GM12873 (cell line): ENCODE data around the gene GPR108.

ENCODE experiments used
- TF ChIP-seq, protein P1 (sequence below): IDR thresholded peaks from 2 replicates; pipeline ENCODE4 v1.5.1; 2012; ENCODE audit warnings: low read depth, mild to moderate bottlenecking, moderate library complexity, low read length, control low read depth; ENCODE audit not compliant: insufficient read depth; ENCODE audit errors: missing control alignments

GPR108 gene

GRCh38 chr19:6743714-6744380 is 6.5 kb upstream of the GPR108 start:
- TF ChIP-seq, protein P1, sequence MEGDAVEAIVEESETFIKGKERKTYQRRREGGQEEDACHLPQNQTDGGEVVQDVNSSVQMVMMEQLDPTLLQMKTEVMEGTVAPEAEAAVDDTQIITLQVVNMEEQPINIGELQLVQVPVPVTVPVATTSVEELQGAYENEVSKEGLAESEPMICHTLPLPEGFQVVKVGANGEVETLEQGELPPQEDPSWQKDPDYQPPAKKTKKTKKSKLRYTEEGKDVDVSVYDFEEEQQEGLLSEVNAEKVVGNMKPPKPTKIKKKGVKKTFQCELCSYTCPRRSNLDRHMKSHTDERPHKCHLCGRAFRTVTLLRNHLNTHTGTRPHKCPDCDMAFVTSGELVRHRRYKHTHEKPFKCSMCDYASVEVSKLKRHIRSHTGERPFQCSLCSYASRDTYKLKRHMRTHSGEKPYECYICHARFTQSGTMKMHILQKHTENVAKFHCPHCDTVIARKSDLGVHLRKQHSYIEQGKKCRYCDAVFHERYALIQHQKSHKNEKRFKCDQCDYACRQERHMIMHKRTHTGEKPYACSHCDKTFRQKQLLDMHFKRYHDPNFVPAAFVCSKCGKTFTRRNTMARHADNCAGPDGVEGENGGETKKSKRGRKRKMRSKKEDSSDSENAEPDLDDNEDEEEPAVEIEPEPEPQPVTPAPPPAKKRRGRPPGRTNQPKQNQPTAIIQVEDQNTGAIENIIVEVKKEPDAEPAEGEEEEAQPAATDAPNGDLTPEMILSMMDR = no peak

DNA sequence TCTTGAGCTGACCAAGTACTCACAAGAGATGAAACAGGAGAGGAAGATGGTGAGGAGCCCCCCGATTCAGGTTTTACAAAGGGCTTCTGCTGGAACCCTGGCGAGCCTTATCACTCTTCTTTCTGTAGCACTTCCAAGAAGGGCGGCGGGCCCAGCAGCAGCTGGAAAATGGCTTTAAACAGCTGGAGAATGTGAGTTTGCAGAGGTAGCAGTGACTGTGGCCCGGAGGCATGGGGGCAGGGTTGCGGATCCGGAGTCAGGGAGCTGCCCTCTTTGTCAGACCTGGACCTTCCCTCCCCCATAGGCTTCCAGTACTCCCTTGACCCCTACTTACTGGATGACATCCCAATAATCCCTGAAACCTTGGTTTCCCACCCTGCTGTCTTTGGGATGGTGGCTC is 5.7 kb upstream of the GPR108 start:
- TF ChIP-seq, protein P1 = no peak

DNA sequence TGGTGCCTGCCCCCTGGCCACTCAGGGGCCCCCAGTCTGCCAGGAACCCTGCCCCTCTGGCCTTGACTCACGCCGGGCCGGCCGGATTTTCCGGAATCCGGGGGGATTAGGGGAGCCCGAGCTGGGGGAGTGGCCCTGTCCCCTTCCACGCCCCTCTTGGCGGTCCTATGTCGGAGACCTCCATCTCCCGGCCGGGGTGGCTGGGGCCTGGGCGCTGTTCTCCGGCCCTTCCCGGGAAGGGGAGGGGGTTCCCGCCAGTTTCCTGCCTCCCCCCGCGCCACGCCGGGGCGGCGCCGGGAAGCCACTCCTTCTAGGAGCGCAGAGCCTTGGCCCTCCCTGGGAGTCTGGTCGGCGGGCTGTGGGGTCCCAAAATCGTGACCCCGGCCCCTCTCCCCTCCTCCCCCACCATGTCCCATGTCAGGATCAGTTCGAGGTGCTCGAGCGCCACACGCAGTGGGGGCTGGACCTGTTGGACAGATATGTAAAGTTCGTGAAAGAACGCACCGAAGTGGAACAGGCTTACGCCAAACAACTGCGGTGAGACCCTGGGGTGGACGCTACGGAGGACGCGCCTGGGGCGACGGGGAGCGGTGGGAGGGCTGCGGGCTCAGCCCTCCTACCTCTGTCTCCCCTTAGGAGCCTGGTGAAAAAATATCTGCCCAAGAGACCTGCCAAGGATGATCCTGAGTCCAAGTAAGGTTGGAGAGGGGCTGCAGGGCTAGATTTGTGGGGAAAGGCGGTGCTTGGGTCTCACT is 3.4 kb upstream of the GPR108 start:
- TF ChIP-seq, protein P1 = no peak

DNA sequence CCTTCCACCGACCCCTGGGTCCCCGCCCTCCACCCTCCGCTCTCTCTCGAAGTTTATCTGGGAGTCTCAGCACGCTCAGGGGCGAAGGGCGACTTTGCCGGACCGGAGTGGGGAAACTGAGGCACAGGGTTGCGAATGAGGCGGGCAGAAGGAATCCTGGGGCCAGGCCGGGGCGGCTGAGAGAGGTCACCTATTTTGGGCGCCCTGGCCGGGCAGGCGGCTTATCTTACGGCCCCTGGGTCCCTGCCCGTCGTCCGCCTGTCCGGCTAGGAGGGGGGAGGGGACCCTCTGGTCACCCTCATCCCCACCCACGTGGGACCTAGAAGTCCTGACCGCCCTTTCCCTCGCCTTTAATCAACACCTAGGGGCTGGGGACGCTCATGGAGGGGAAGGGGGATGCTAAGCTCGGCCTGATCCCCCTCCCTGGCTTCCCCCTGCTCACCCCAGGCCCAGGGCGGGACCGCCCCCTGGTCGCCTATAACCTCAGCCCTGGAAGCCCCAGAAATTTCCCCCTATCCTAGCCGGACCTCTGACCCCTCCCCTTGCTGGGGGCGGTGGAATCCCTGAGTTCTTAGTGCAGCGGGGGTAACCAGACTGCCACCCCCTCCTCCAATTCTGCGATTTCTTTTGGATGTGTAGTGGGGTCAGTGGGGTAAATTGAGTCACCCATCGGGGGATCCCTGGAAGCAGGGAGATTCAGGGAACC is 2.7 kb upstream of the GPR108 start:
- TF ChIP-seq, protein P1 = no peak

GRCh38 chr19:6739390-6739882 is 2.1 kb upstream of the GPR108 start, which contains the start of gene TRIP10:
Gene TRIP10, plus strand, starts transcription at chr19:6739680. Its CDS starts 82 bp downstream, at chr19:6739762.
- TF ChIP-seq, protein P1 = no peak

DNA sequence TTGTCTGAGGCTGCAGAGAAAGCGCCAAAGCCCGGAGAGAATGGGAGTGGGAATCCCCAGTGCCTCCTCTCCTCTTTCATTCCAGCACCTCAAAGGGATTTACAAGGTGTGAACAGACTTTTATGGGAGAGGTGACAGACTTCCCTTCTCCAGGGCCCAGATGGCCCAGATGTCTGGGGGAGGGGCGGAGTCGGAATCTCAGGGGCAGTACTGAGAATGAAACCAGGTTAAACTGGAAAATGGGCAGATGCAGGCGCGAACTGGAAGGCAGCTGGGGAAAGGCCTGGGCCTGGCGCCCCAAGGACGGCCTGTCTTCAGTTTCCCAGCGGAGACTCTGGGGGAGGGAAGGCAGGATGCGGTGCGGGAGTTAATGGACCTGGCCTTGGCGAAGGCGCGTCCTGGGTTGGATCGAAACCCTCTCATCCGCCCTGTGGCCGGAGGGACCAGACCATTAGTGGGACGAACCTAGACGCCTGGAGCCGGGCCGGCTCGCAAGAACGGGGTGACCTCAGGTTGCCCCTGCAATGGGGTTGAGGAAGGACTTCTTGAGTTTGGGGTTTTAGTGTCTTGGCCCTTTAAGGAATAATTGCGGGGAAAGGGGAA is 1.5 kb upstream of the GPR108 start:
- TF ChIP-seq, protein P1 = no peak
